ENCODE results near the gene BTAF1. TPM values are rescaled to one million over a fixed set of nuclear protein-coding genes. Genes with fewer than 3 reads are reported as not detected.

The BTAF1 gene
- total RNA-seq, 1 experiment from 2014 or later: 45.2 TPM

DNA sequence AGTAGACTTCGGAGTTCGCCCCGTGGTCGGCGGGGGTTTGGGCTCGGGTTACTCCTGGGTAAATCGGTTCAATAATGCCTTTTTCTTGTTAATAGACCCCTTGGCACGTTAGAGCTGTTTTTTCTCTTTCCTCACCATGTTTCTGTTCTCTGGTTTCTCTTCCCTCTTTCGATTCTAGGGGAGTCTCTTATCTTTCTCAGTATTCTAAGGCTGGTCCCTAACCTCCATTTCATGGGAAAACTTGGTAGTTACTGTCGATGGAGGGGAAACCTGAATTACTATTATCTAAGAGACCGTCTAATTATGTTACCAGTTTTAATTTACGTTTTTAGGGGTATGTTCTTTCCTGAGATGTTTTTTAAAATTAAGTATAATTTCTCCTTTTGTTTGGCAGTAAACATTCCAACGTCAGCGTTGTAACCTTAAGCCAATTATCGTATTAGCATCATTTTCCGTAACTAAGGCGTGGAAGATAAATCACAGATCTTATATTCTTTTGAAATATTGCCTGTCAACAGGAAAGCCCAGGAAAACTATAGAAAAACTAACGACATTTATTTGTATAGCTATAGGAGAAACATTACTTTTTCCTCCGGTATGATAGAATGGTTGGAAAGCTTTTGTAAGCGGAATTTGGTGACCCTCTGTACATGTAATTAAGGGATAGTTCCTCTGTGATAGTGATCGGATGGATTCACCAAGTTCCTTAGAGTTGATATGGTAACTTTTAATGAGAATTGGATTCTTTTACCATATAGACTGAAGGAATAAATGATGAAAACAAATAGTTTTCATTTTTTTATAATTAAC is 847 bp downstream of the BTAF1 start:
- no peak overlapping the region for H2AFZ ChIP-seq (ENCODE audit: low read length)
- H3K27me3 Mint-ChIP-seq (ENCODE audit: low read depth): no peaks in the 10 kb centered on the region
- H3K4ac ChIP-seq (ENCODE audit: low read depth, low read length): no peak overlapping the region

More for the DNA sequence above, 847 bp downstream of the BTAF1 start:
- Histone ChIP-seq H3K27me3 (ENCODE audit: insufficient read depth, low read length) (no peaks in the 10 kb centered on the region), H2BK15ac (ENCODE audit: low read depth, low read length) (no peak overlapping the region), H3K79me2 (ENCODE audit: insufficient read depth, low read length) (peaks cover 14% of the 10 kb centered on the region; the same call in 1 of the 2 replicates), H4K5ac (ENCODE audit: insufficient read length, low read depth, low read length) (no peak overlapping the region), H2BK120ac (ENCODE audit: low read depth, low read length, poor library complexity, severe bottlenecking) (no peak overlapping the region), H3K79me1 (ENCODE audit: insufficient read depth, low read depth, low read length, poor library complexity, severe bottlenecking) (no peaks in the 10 kb centered on the region), H3K4me2 (ENCODE audit: insufficient read depth, insufficient read length, low read length) (peak overlapping the region; percentile 93), H3K27ac (ENCODE audit: insufficient read length, low read depth, low read length) (no peak overlapping the region), H3K18ac (ENCODE audit: insufficient read length, low read depth, low read length) (peak overlapping the region; percentile 61), H3K23me2 (ENCODE audit: insufficient read length, low read depth, low read length, poor library complexity, severe bottlenecking) (peaks cover 4% of the 10 kb centered on the region), H4K91ac (ENCODE audit: insufficient read length, low read depth, low read length) (no peak overlapping the region), H2AK5ac (ENCODE audit: insufficient read length, low read length) (no peak overlapping the region), H4K20me1 (ENCODE audit: control insufficient read depth, insufficient read depth, insufficient read length) (no peaks in the 10 kb centered on the region), H3K56ac (ENCODE audit: insufficient read length, low read depth, low read length) (no peak overlapping the region), H3T11ph (ENCODE audit: low read length) (no peak overlapping the region), H2BK20ac (ENCODE audit: low read depth, low read length, poor library complexity, severe bottlenecking) (no peak overlapping the region), H3K14ac (ENCODE audit: insufficient read depth, low read length) (peak overlapping the region; percentile 97), H3K9me3 (ENCODE audit: control insufficient read depth, low read depth, low read length) (no peaks in the 10 kb centered on the region), H3K23ac (ENCODE audit: insufficient read length, low read depth, low read length) (no peak overlapping the region), H2BK5ac (ENCODE audit: insufficient read length, low read length) (no peak overlapping the region), H4K8ac (replicated peaks; ENCODE audit: insufficient read length, low read depth, low read length) (no peak overlapping the region), H3K4me1 (ENCODE audit: insufficient read depth, low read length) (no peaks in the 10 kb centered on the region), H3K9ac (ENCODE audit: extremely low read depth, insufficient read length, low read length) (peak overlapping the region; percentile 81), H2BK12ac (ENCODE audit: insufficient read length, low read depth, low read length) (no peak overlapping the region)
- H3K27ac Mint-ChIP-seq: peak overlapping the region; percentile 85 to 96 (median 96); a peak in 6 of 7 replicates
- peaks cover 0 to 3% of the 10 kb centered on the region in 2 experiments; a peak in 2 of 5 replicates for H3K9me3 Mint-ChIP-seq
- peak overlapping the region; percentile 84 to 94 for H3K4me3 Mint-ChIP-seq
- H3K36me3 Mint-ChIP-seq (ENCODE audit: insufficient read depth in 1 of 3, low read depth in 3 of 3): peaks cover 12 to 20% (median 14%) of the 10 kb centered on the region in 3 experiments
- TF ChIP-seq, protein P1, sequence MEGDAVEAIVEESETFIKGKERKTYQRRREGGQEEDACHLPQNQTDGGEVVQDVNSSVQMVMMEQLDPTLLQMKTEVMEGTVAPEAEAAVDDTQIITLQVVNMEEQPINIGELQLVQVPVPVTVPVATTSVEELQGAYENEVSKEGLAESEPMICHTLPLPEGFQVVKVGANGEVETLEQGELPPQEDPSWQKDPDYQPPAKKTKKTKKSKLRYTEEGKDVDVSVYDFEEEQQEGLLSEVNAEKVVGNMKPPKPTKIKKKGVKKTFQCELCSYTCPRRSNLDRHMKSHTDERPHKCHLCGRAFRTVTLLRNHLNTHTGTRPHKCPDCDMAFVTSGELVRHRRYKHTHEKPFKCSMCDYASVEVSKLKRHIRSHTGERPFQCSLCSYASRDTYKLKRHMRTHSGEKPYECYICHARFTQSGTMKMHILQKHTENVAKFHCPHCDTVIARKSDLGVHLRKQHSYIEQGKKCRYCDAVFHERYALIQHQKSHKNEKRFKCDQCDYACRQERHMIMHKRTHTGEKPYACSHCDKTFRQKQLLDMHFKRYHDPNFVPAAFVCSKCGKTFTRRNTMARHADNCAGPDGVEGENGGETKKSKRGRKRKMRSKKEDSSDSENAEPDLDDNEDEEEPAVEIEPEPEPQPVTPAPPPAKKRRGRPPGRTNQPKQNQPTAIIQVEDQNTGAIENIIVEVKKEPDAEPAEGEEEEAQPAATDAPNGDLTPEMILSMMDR (conservative IDR thresholded peaks at IDR 0.05): no peak
- no peak for DNase-seq
- peaks cover 18 to 32% of the 10 kb centered on the region in 2 experiments for H3K4me1 Mint-ChIP-seq
- no CpG with 5 or more reads among the region's 21 CpGs for WGBS (ENCODE audit: extremely low coverage, insufficient read length, low lambda C conversion rate)
